AG09309 (cell line): ENCODE data around the gene SMIM35.

Experiments
- DNase-seq: peaks from one replicate; pipeline ENCODE4 v3.0.0-alpha.2; 2010; ENCODE audit warnings: low read depth
- H3K4me3 ChIP-seq: 2 replicates; pipeline ENCODE4 v1.5.1; 2011; ENCODE audit warnings: mild to moderate bottlenecking, low read depth, low read length, moderate library complexity; ENCODE audit not compliant: control insufficient read depth
- TF ChIP-seq, protein P1 (sequence below): IDR thresholded peaks from 2 replicates; pipeline ENCODE4 v1.5.1; 2011; ENCODE audit warnings: mild to moderate bottlenecking, low read depth, low read length, inconsistent platforms; ENCODE audit not compliant: insufficient read depth, control insufficient read depth; ENCODE audit errors: missing control alignments

The SMIM35 gene

DNA sequence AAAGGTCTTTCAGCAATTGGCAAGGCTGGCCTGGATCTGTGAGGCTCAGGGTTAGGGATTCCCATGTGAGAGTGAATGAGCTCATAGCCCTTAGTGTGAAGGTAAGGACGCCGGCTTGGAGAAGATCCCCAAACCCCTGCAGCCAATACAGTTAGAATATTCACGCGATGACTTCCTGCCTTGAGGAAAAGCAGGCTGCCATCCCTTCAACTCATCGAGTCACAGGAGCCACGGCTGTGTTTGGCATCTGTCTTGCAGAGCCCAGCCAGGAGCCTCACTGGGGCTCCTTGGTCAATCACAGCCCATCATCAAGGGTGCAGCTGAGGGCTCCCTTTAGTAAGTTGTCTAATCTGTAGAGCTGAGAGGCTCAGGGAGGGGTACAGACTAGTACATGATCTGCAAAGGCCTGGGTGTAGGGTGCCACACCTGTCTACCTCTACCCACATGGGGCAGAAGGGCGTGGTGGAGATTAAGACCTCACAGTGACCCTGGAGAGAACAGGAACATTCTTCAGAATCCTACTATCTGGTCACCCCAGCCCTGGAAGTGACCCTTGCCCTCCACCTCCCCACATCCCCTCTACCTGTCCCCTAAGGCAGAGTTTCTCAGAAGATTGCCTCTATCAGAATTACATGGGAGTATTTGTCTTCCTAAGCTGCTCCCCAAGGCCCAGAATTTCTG, 82.1 kb downstream of the SMIM35 start:
- H3K4me3 ChIP-seq, result no peak overlapping the region
- DNase-seq, result no peak
- TF ChIP-seq, protein P1, sequence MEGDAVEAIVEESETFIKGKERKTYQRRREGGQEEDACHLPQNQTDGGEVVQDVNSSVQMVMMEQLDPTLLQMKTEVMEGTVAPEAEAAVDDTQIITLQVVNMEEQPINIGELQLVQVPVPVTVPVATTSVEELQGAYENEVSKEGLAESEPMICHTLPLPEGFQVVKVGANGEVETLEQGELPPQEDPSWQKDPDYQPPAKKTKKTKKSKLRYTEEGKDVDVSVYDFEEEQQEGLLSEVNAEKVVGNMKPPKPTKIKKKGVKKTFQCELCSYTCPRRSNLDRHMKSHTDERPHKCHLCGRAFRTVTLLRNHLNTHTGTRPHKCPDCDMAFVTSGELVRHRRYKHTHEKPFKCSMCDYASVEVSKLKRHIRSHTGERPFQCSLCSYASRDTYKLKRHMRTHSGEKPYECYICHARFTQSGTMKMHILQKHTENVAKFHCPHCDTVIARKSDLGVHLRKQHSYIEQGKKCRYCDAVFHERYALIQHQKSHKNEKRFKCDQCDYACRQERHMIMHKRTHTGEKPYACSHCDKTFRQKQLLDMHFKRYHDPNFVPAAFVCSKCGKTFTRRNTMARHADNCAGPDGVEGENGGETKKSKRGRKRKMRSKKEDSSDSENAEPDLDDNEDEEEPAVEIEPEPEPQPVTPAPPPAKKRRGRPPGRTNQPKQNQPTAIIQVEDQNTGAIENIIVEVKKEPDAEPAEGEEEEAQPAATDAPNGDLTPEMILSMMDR, result no peak

GRCh38 chr11:118003456-118003855, 83.3 kb downstream of the SMIM35 start:
- TF ChIP-seq, protein P1, result no peak
- DNase-seq, result no peak
- H3K4me3 ChIP-seq, result no peak overlapping the region

- H3K4me3 ChIP-seq, result no peak overlapping the region
- TF ChIP-seq, protein P1, result no peak
- DNase-seq, result no peak
These were observed 84.0 kb downstream of the SMIM35 start for GRCh38 chr11:118002541-118003423.

DNA sequence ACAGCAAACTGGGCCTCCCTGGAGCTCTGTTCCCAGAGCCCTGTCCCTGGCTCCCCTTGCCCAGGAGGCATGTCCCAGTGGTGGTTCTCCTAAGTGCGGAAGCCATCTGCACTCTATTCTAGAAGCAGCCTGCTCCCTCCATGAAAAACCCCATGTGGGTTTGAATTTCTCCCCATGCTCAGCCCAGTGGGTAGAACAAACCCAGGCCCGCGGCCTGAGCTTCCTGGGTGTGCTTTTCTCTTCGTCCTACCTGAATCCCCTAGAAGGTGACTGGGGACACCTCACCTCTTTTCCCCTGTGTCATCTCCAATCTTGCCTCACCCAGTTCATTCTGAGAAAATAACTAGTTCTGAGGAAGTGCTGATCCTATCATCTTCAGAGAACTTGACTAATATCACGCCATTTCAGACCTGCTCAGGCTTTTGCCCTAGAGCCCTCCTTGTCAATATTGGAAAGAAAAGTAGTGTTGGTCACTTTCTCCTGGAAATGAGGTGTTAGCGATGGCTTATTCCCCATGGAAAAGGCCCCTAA, 84.7 kb downstream of the SMIM35 start:
- TF ChIP-seq, protein P1, result no peak
- no peak for DNase-seq
- H3K4me3 ChIP-seq, result no peak overlapping the region

- H3K4me3 ChIP-seq, result no peak overlapping the region
- no peak for DNase-seq
- TF ChIP-seq, protein P1, result no peak
These were observed 85.2 kb downstream of the SMIM35 start for GRCh38 chr11:118001494-118001971.

DNA sequence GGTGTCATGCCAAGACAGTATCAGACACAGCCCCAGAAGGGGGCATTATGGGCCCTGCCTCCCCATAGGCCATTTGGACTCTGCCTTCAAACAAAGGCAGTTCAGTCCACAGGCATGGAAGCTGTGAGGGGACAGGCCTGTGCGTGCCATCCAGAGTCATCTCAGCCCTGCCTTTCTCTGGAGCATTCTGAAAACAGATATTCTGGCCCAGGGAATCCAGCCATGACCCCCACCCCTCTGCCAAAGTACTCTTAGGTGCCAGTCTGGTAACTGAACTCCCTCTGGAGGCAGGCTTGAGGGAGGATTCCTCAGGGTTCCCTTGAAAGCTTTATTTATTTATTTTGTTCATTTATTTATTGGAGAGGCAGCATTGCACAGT, 85.9 kb downstream of the SMIM35 start:
- no peak for DNase-seq
- TF ChIP-seq, protein P1, result no peak
- H3K4me3 ChIP-seq, result no peak overlapping the region
